UCSD-AML1 (cell line): Measurements from ENCODE around the gene BORCS6.
A peak's percentile ranks its signal among the peaks of the same experiment; 100 is the strongest.

ENCODE experiments used
- DNase-seq: peaks from one replicate; lab custom pipeline; 2025; ENCODE audit not compliant: unreplicated experiment; lab: John Stamatoyannopoulos, UW

BORCS6 gene

GRCh38 chr17:8155996-8156245 is 34.1 kb downstream of the BORCS6 start:
- DNase-seq: no peak

DNA sequence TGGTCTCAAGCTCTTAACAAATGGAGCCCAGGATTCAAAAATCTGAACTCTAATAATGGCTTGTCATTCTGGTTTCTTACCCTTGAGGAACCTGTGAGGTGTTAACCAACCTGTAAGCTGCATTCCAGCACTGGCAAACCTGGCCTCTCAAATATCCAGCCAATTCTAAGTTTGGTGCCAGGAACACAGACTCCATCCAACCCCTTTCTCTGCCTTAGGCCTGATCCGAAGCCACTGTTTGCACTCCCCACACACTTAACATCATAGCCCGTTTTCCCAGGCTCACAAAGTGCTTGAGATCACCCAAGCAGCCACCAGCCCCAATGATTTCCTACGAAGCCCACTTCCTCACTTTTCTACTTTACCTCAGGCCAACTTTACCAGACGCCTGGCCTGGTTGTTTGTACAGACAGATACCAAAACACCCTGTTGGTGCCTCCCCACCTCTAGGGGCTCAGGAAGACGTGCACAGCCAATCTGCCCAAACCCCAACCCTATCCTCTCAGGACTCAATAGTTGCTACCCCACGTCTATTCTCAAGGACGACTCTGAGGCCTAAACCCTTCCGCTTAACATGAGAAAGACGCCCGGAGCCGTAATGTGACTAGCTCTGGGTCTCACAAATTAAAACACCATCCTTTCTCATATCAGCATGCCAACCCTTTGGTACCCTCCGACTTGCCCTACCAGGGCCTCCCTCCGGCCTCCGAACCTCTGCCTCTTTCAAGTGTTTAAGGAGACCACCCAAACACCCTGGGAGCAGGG is 34.6 kb downstream of the BORCS6 start:
- no peak for DNase-seq

DNA sequence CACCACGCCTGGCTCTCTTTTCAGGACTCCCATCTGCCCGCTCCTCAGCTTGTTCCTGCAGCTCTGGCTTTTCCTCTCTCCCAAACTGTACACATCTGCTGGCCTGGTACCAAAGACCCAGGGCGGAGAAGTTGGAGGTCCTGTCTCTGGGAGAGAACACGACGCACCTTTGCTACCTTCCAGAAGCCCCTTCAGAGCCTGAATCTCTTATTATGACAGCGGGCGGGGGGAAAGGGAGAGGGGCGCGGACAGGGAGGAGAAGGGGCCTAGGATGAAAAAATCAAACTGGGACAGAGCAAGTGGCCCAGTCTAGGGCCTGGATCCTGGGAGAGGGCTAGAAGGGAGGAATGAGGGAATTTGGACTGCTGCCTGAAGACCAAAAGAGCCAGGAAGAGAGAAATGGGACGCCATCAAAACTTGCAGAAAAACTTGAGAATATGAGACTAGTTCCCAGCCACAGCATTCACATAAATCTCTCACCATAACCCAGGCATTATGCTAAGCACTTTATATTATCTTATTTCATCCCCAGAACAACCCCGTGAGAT is 35.3 kb downstream of the BORCS6 start:
- no peak for DNase-seq

DNA sequence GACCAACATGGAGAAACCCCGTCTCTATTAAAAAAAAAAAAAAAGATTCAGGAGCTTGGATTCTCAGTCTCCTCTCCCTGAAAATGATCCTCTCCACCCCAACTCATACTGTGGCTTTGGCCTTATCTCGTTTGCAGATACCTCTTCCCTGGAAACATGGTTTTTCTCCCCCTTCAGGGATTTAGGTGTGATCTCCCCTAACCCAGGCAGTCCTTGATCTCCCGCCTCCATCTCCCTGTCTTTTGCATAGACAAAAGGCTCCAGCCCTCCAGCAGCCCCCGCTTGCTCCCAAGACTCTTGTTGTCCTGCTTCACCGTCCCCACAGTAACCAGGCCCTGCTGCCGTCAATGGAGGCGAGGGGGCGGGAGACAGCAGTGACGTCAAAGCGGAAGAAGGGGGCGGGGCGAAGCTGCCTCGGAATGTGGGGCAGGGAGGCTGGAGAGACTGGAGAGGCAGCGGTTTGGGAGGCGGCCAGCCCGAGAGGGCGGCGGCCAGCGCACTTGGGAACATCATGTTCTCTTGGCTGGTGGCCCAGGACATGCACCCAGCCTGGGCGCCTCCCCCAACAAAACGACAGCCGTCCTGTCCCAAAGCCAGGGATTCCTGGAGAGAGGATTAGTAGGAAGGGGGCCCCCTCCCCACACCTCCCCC is 35.9 kb downstream of the BORCS6 start:
- no peak for DNase-seq

DNA sequence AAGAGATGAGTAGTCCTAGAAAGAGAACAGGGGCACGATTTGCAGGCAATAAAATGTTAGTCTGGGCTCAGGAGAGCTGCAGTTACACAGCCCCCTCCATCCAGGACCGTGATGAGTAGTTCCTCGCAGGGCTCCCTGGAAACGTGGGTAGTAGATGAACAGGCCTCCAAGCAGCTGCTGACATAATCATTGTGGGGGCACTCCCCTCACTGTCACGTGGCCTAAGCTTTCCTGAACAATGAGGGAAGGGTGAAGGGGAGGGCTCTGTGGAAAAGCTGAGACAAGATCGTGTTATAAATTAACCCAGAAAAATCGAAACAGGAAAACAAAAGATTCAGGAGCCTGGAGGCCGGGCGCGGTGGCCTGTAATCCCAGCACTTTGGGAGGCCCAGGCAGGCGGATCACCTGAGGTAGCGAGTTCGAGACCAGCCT is 36.4 kb downstream of the BORCS6 start:
- no peak for DNase-seq

GRCh38 chr17:8153031-8153451 is 36.9 kb downstream of the BORCS6 start:
- no peak for DNase-seq

DNA sequence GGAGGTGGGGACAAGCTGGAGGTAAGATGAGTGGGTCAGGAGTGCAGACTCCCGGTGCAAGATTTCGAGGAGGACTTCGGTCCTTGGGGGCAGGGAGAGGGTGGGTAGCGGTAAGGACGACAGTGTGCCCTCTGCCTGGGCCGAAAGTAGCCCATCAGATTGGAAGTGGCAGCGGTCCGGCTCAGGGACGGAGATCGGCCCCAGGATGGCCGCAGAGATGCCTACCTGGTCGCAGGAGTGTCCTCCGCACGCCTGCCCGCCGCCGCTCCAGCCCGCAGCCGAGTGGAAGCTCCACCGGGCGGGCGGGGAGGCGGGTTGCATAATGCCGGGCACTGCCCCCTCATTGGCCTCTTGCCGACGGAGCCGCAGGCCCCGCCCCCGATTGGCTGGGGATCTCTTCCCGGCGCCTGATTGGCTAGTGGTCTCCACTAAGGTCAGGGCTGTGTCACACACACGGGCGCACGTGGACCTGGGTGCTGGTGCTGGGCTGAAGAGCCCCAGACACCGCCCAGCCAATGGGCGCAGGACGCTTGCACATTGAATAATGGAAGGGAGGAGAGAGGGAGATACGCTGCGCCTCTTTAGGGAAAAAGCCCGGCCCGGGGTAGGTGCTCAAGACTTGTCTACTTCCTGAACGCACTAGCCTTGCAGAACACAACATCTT is 37.7 kb downstream of the BORCS6 start, which contains the start of gene PER1:
Gene PER1 (minus strand): TSS at position 293 of the 664 bp plus-strand sequence. CDS start 1,698 bp downstream, outside the sequence.
- DNase-seq: peak; percentile 95

DNA sequence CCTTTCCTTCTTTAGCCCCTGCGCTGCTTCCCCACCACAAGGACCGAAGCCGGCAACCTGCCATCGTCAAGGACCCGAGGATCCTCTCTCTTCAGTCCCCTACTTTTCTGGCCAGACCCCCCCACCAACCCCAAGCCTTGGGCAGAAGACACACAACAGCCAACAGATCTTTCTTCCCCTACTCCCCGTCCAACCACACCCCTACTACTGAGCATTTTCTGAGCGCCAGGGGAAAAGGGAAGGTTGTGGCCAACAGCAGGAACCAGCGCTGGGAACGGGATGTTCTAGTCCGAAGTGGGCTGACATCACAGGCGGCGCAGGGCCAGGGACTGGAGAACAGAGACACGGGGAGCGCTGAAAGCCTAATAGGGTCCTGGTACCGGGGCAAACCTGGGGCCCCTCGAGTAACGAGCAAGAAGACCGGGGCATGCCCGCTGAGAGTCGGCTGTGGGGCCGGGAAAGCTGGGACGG is 38.3 kb downstream of the BORCS6 start:
- peak; percentile 55 for DNase-seq

DNA sequence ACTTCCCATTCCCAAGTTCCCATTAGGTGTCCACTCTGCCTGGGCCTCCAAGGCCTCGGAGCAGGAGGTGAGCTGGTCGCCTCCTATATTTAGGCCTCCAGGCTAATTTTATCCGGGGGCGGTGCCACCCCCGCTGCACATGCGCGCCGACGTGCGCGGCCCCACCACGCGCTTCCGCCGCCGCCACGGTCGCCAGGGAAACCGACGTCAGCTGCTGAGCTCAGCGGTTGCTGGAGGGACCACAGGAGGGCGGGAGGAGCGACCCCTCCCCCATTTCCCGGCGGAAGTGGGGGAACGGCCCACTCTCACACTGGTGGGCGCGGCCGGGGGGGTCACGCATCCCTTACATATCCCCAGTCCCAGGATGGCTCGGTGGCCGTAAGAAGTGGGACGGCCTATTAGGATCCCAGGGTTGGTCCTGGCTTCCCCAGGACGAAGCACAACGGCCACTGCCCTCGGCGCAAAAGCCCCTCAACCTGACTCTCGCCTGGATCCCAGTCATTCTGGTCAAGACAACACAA is 38.8 kb downstream of the BORCS6 start:
- peak; percentile 91 for DNase-seq

GRCh38 chr17:8150194-8151119 is 39.5 kb downstream of the BORCS6 start:
- DNase-seq: no peak

DNA sequence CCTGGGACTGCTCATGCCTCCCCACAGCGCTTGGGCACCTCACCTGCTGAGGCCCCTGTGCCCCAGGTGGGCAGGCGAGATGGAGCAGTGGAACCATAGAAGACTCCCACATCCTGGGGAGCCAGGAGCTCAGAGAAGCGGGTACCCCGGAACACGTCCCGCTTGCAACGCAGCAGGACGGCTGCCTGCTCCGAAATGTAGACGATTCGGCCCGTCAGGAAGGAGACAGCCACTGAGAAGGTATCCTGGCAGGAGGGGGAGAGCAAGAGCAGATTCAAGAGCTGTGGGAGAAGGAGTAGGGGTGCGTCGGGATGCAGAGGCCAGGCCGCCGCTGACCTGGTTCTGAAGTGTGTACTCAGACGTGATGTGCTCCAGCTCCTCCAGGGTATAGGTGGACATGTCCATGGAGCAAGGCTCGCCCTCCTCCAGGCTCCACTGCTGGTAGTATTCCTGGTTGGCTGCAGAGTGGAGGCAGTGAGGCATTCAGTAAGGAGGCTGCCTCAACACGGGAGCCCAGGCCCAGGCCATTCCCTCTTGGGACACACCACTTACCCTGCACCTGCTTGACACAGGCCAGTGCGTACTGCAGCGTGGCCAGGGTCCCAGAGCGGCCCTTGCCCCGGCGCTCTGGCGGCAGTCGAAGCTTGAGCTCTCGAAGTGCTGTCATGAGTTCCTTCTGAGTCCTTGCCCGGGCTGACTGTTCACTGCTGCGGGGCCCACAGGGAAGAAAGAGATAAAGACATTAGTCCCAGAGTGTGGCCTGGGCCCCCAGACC is 40.4 kb downstream of the BORCS6 start:
- no peak for DNase-seq

DNA sequence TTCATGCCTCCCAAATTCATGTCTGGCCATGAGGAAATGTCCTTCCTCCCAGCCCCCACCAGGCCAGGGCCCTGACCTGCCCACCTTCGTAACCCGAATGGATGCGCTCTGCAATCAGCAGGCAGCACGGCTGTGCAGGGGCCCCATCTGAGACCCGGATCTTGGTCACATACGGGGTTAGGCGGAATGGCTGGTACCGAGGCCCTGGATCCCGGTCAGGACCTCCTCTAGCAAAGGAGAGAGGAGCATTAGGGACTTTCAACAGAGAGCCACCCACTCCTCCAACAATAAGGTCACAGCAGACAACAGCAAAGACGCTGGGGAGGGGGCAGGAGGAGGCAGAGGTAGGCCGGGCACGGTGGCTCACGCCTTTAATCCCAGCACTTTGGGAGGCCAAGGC is 41.4 kb downstream of the BORCS6 start:
- no peak for DNase-seq

GRCh38 chr17:8147805-8148404 is 42.1 kb downstream of the BORCS6 start:
- no peak for DNase-seq

- DNase-seq: no peak
Measured at GRCh38 chr17:8147141-8147804, 42.7 kb downstream of the BORCS6 start.

DNA sequence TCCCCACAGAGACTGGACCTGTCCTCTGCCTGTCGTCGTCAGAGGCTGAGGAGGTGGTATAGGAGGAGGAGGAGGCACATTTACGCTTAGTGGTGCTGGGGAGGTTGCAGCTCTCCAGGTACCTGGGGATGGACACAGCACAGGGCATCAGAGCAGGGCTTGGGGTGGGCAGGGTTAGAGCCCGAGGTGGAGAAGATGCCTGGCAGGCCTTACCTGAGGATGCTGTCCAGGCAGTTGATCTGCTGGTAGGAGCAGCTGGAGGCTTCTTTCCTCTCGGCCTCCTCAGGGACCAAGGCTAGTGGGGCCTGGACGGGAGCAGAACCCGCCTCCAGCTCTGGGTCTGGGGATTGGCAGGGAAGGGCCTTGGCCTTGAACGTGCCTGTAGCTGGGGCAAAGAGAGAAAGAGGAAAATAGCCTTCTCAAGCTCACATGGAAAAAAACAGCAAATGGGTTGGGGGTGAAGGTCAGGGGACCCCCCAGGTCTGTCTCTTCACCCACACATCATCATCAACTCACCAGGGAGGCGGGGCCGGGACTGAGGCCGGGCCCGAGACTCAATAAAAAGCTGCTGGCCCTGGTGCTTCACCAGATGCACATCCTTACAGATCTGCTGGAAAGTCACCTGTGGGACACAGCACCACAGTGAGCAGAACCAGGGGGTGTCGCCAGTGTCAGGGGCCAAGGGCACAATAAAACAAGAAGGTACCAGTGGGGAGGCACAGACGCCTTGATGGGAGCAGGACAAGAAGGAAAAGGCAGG is 43.4 kb downstream of the BORCS6 start:
- no peak for DNase-seq

DNA sequence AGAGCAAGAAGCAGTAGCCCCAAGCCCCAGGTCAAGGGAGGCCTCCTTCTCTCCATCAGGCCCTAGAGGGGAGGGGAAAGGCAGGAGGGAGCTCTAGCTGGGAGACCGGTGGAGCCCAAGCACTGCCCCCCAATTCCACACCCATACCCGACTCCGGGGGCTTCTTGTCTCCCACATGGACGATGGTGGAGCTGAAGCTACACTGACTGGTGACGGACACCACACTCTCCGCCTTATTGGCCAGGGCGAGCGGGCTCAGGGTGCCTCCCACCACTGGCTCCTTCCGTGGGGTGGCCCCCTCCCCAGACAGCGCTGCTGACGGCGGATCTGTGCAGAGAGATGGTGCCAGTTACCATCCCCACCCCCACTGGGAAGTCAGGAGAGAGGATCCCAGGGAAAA is 44.2 kb downstream of the BORCS6 start:
- no peak for DNase-seq

- no peak for DNase-seq
Measured at GRCh38 chr17:8144401-8145231, 45.4 kb downstream of the BORCS6 start.
